Hippocampal formation (tissue), 2 donors: Measurements from ENCODE around the gene LAMTOR1.
A peak's percentile ranks its signal among the peaks of the same experiment; 100 is the strongest.
"Not testable (repeated sequence)": the region's sequence is repeated elsewhere in the genome, so short reads cannot be mapped to it uniquely, and the experiment has no call there.

Source experiments
- DNase-seq, 2 donors: peaks; one replicate each; lab custom pipeline; 2025; lab: John Stamatoyannopoulos, UW

The LAMTOR1 gene

DNA sequence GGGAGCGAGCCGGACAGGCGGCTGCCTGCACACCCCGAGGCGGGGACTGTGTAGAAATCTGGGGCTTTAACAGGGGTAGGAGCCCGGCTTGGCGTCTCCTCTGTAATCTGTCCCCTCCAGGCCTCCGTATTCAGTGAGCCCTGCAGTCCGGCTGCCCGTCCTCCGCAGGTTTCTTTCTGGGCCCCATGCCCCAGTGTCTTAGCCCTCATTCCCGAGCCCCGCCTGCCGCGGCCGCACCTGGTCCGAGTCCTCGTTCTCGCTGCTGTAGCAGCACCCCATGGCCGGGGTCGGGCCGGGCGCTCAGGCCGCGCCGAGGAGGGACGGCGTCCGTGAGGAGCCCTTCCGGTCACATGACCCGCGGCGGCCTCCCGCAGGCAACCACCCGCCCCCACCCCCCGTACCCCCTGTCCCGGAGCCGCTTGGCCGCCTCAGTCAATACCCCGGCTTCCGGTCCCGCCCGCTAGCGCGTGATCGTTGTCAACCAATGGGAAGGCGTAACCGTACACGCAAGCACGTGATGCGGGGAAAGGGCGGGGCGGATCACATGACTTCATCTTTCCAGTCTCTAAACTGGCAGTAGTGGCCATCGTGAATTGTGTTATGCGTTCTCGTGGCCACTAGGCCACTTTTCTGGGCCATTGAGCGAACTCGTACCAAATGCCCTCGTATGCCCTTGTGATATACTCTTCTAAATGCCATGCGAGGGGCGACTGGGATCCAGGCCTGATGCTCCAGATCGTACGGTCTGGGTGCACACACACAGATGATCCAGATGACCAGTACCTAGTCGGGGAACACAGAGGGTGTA, at the start of gene LAMTOR1:
LAMTOR1 (minus strand) TSS at position 352 of the 808 bp plus-strand sequence; CDS start at position 279, 73 bp downstream.
- DNase-seq, result peak; percentile 92 to 98

DNA sequence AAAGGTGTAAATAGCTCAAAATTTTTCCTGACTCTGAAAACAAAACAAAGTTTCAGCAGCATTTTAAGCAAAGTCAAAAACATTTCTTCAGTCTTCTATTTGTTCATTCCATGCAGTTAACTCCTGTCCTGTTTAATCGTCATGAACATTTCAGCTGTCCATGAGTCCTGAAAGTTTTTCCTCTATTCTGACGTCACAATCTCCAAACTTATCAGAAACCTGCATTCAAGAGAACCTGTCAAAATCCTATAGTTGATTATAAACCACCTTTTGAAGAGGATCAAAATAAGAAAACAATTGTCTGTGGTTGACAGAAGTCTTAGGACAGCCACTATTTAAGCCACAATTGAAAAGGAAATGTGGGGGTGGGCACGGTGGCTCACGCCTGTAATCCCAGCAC, 47.8 kb upstream of the LAMTOR1 start:
- no peak for DNase-seq

DNA sequence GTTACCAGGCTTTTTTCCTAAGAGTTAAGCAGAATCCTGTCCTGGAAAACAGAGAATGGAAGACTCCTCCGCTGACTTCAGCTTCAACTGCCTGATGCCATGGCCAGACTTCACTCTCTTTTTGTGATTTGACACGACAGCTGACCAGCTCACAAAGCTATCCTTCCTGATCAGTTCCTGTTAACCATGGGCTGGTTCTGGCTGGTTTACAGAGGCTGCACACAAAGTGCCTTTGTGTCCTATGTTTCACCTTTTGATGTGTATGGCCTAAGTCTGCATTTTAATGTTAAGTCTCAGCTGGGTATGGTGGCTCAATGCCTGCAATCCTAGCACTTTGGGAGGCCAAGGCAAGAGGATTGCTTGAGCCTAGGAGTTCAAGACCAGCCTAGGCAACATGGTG, 43.5 kb upstream of the LAMTOR1 start:
- no peak for DNase-seq

DNA sequence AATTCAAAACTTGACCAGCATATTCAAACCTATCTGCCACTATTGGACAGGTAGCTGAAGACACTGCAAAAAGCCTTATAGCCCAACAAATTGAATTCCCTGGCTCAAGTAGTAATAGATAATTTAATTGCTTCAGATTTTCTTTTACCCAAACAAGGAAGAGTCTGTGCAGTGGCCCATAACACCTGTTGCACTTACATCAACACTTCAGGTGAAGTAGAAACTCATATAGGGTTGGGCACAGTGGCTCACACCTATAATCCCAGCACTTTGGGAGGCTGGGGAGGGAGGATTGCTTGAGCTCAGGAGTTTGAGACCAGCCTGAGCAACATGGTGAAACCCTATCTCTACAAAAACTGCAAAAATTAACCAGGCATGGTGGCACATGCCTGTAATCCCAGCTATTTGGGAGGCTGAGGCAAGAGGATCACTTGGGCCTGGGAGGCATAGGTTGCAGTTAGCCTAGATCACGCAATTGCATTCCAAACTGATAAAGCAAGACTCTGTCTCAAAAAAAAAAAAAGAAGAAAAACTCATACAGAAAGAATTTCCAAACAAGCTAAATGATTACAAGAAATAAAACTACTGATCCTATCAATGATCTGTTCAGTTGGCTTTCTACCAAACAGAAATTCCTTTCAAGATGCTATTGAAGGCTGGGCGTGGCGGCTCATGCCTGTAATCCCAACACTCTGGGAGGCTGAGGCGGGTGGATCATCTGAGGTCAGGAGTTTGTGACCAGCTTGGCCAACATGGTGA, 41.9 kb upstream of the LAMTOR1 start:
- DNase-seq, result no peak

DNA sequence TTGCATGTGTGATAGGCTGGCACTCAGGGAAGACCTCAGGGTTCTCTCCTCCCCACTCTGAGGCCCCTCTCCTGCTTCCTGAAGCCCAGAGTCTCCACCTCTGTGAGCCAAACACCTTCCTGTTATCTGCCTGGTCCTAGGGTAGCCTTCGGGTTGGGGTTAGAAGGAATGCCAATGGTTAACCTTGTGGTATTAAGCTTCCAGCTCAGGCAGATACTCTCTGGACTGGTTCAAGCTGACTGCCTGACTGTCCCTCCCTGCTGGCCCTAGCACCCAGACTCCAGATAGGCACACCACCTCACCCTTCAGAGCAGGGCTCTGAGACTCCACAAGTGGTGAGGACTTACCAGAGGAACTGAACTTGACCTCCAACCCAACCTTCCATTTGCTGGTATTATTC, 39.4 kb upstream of the LAMTOR1 start:
- DNase-seq, result not testable (repeated sequence)

DNA sequence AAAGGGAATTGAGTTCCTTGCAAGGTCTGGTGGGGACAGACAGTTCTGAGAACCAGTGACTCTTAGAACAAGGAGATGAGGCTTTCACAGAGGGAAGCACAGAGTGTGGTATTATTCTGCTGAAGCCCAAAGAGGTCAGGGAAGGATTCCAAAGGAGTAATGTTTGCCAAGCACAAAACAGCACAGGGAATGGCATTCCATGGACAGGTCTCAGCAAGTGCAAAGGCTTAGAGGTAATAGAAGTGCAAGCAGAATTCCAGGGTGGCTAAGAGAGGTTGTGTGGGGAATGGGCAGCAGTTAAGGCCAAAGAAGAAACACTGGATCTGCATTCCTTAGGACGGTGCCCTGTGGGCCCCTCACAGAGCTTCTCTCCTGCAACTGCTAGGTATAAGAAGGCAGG, 39.0 kb upstream of the LAMTOR1 start:
- DNase-seq, result not testable (repeated sequence)

DNA sequence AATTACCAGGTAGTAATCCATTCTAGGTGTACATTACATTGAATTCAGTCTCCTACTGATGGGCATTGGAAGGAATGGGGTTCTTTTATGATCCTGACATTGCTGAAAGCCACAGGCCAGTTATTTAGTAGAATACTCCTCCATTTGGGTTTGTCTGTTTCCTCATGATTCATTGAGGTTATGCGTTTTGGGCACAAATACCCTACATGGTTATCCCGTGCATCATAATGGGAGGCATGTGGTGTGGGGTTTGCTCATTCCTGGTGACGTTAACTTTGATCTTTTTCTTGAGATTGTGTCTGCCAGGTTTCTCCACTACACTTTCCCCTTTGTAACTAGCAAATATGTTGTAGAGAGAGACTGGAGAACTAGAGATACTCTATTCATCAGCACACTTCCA, 38.0 kb upstream of the LAMTOR1 start:
- DNase-seq, result no peak

DNA sequence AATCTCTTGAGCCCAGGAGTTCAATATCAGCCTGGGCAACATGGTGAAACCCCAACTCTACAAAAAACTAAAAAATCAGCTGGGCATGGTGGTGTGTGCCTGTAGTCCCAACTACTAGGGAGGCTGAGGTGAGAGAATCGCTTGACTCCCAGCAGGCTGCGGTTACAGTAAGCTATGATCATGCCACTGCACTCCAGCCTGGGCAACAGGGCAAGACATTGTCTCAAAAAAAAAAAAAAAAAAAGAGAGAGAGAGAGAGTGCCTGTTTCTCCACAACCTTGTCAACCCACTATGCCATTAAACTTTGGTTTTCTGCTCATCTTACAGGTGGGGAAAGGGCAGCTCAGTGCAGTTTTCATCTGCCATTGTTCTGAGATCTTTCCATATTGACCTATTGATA, 37.6 kb upstream of the LAMTOR1 start:
- DNase-seq, result no peak

DNA sequence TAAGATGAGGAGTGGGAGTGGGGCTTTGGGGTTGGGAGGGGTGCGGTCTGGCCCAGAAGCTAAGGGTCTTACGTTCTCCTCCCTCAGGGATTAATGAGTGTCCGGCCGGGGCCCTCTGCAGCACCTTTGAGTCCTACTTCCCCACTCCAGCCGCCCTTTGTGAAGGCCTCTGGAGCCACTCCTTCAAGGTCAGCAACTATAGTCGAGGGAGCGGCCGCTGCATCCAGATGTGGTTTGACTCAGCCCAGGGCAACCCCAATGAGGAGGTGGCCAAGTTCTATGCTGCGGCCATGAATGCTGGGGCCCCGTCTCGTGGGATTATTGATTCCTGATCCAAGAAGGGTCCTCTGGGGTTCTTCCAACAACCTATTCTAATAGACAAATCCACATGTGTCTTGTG, 36.4 kb upstream of the LAMTOR1 start:
- no peak for DNase-seq

DNA sequence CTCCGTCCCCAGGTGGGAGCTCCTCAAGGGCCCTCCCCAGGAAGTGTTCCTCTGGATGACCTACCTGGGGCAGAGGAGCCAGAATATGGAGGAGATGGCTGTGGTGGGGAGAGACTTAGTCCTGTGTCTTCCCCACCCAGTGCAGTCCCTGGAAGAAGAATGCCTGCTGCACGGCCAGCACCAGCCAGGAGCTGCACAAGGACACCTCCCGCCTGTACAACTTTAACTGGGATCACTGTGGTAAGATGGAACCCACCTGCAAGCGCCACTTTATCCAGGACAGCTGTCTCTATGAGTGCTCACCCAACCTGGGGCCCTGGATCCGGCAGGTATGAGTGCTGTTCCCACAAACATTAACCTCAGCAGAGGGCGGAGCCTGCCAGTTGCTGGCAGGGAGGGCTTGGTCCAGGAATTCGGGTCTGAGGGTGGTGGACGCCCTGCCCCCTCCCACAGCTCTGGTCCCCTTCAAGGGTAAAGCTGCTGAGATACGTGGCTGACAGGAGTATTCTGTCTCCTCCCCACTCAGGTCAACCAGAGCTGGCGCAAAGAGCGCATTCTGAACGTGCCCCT, 35.8 kb upstream of the LAMTOR1 start:
- no peak for DNase-seq

DNA sequence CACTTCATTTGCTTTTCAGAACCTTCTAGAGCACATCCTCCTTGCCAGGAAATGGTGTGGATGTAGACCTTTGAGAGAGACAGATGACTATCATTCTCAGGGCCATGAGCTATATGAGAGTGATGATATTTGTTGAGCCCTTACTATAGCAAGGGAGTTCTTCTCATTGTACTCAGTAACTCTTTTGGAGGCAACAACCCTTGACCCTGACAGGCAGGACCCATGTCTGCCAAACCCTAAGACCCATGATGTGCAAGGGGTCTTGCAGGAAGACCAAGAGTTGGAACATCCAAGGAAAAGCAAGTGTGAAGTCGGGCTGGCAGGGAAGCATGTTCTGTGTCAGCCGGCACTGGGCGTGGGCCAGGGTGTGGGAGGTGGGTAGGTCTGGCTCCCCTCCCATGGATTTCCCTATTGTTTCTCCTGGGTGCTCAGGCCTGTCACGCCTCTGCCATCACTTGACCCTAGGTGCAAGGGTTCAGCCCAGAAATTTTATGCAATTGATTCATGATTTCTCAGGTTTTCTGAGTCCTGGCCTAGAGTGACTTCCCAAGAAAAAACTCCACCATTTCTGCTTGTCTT, 33.7 kb upstream of the LAMTOR1 start:
- DNase-seq, result no peak

DNA sequence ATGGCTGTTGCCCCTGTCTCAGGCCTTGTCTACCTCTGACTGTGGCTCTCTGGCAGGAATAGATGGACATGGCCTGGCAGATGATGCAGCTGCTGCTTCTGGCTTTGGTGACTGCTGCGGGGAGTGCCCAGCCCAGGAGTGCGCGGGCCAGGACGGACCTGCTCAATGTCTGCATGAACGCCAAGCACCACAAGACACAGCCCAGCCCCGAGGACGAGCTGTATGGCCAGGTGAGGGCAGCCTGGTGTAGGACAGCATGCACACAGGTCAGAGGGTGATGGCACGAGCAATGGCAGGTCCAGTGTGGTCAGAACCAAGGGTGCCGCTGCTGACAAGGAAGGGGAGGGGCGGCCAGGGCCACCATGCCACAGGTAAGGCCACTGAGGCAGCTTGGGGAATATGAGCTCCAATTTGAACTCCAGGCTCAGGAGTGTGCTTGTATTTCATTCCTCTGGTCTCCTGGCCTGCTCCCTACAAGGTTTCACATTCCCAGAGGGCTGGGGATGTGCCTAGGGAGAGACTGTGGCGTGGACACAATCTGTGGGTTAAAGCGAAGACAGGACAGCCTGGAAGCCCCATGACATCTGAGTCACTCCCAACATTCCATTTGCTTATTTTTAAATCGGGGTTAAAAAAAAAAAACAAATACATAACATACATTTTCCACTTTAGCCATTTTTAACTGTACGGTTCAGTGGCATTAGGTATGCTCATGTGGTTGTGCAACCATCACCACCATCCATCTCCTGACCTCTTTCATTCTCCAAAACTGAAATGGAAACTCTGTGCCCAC, 33.0 kb upstream of the LAMTOR1 start:
- DNase-seq, result no peak

DNA sequence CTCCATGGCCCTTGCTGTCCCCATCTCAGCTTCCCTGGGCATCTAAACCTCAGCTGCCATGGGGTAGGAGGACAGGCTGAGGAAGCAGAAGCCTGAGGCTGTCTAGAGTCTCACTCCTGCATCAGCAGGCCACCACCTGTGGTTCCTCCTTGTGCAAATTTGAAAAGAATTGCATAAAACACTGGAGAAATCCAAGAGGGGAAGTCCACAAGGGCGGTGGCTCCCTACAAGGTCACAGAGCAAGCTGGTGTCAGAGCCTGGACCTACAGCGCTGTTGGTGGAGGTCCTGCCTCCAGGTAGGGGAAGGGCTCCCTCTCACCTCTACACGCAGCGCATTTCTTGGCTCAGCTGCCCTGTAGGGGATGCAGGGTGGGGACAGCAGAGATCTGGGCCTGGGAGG, 32.4 kb upstream of the LAMTOR1 start, which contains the start of gene FOLR3:
FOLR3 (plus strand) TSS at position 253 of the 400 bp plus-strand sequence. CDS start 228 bp downstream, outside the sequence.
- DNase-seq, result not testable (repeated sequence)

DNA sequence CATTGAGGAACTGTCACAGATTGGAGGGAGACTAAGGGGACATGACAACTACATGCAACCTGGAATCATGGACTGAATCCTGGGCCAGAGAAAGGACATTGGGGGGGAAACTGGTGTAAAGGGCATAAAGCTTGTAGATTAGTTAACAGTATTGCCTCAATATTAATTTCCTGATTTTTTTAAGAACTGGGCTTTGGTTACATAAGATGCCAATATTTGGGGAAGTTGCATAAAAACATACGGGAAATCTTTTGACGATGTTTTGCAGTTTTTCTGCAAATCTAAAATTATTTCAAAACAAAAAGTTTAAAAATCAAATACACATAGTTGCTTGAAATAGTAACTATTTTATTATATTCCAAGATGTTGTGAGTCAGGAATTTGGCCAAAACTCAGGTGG, 29.5 kb upstream of the LAMTOR1 start:
- no peak for DNase-seq

DNA sequence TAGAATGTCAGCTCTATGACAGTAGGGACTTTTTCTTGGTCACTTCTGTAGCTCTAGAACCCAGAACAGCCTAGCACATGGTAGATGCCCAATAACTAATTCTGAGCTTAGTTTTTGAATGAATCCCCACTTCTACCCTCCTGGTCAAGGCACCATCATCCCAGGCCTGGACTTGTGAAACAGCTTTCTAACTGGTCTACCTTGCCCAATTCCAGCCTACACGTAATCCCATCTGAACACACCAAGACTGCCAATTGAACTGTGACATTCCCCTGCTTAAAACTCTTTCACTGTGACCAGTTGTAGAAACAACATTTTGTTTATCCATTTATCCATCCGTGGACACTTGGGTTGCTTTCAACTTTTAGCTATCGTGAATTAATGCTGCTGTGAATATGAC, 26.3 kb upstream of the LAMTOR1 start:
- no peak for DNase-seq

DNA sequence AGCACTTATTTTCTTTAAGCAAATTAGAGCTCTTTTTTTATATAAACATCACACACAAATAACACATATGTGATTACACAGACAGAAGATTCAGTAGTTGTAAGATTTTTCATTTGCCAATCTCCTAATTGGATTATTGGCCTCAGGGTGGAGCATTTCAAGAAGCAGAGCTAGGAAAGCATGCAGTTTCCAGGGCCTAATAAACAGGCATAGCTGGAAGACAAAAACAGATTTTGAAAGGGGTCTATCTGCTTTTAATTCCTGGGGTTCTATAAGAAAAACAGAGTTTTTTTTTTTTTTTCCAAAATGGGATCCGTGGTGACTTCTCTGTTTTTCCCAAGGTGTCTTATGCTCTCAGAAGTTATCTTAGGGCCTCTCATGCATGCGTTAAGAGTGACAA, 24.8 kb upstream of the LAMTOR1 start:
- no peak for DNase-seq

DNA sequence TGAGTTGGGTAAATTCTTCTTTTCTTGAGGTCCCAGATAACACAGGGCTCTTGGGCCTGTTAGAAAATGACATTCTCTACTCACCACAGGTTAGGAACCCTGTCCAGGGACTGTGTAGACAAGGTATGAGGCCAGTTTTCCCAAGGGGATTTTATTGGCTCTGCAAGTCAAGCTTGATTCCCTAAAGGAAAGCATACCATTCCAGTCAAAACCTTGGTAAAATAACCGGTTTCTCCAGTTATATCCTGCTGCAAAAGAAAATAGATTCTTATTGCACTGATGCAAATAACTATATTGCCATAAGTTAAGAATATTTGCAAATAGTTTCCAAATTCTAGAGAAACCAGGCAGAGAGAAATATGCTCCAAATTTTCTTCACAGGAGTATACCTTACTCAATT, 22.9 kb upstream of the LAMTOR1 start:
- DNase-seq, result no peak

DNA sequence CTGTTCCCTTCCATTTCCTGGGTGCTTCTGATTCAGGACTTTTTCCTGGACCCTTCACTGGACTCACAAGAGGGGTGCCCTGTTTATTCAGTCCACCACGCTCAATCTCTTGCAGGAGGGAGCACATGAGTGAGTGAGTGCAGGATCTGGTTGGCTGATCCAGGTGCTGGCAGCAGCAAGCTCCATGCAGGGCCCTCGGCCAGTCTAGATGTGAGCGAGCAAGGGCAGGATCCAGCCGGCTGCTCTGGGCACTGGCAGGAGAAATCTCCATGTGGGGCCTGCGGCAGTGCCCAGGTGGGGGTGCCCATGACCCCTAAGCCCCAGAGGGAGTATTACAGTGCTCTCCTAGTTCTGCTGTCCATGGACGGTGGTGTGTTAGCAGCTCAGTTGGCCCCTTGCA, 20.9 kb upstream of the LAMTOR1 start:
- DNase-seq, result no peak

DNA sequence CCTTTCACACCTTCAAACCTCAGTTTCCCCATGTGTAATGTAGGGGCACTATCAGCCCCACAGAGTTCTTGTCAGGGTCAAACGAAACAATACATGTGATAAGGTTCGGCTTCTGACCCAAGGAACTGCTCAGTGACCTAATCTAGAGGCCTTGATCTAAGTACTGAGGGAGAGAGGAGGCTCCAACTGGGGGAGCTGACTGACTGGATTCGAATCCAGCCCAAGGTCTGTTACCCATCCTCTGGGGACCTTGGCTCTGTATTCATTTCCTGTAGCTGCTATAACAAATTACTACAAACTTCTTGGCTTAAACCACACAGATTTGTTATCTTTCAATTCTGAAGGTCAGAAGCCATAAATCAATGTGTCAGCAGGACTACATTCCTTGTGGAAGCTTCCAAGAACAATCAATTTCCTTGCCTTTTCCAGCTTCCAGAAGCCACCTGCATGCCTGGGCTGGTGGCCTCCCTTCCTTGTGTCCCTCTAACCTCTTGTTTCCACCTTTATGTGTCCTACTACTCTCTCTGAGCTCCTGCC, 20.1 kb upstream of the LAMTOR1 start:
- no peak for DNase-seq

DNA sequence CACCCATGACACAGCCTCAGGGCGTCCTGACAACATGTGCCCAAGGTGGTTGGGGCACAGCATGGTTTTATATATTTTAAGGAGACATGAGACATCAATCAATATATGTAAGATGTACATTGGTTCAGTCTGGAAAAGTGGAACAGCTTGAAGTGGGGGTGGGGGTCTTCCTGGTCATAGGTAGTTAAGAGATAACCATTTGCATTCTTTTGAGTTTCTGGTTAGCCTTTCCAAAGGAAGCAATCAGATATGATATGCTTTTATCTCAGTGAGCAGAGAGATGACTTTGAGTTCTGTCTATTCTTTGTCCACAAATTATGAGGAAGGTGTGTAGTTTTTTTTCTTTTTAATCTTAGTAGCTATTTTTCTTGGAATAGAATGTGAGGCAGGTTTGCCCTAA, 19.5 kb upstream of the LAMTOR1 start:
- no peak for DNase-seq

DNA sequence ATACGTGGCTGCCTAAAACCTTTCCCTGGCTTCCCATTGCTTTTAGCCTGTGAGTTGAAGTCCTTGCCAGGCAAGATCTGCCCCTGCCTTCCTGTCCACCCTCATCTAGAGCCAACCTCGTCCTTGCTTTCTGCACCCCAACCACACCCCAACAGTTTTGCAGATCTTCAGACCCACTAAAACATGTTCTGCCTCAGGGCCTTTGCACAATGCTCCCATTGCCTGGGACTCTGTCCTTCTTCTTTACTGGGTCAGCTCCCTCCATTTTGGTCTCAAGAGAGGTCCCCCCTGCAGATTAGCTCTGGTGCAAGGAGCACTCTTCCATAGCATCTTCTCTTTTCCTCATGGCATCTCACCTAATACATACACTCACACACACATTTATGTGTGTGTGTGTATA, 17.8 kb upstream of the LAMTOR1 start:
- DNase-seq, result no peak
